Pons (tissue), 1 donor: ENCODE data around the gene ABLIM1.

Experiments
- DNase-seq: peaks from one replicate; pipeline ENCODE4 v3.0.0-alpha.2; 2016; ENCODE audit warnings: low spot score

ABLIM1 gene

GRCh38 chr10:114448897-114449296 is 209.2 kb downstream of the ABLIM1 start:
- DNase-seq: no peak

- DNase-seq: no peak
These were observed 212.7 kb downstream of the ABLIM1 start for GRCh38 chr10:114445332-114445731.

- DNase-seq: no peak
These were observed 213.3 kb downstream of the ABLIM1 start for GRCh38 chr10:114444819-114445218.

- DNase-seq: no peak
These were observed 215.9 kb downstream of the ABLIM1 start for GRCh38 chr10:114442091-114442630.

- DNase-seq: no peak
These were observed 217.0 kb downstream of the ABLIM1 start for GRCh38 chr10:114441107-114441506.

GRCh38 chr10:114437473-114438292 is 220.4 kb downstream of the ABLIM1 start:
- no peak for DNase-seq

- DNase-seq: no peak
These were observed 221.1 kb downstream of the ABLIM1 start for GRCh38 chr10:114436941-114437340.

GRCh38 chr10:114432566-114433093 is 225.4 kb downstream of the ABLIM1 start:
- no peak for DNase-seq

- no peak for DNase-seq
These were observed 226.5 kb downstream of the ABLIM1 start for GRCh38 chr10:114431414-114432135.

GRCh38 chr10:114430688-114431413 is 227.2 kb downstream of the ABLIM1 start:
- DNase-seq: no peak

- no peak for DNase-seq
These were observed 228.3 kb downstream of the ABLIM1 start for GRCh38 chr10:114429581-114430335.

GRCh38 chr10:114427124-114427852 is 230.8 kb downstream of the ABLIM1 start:
- DNase-seq: no peak

- no peak for DNase-seq
These were observed 231.6 kb downstream of the ABLIM1 start for GRCh38 chr10:114426476-114426875.

- DNase-seq: no peak
These were observed 237.1 kb downstream of the ABLIM1 start for GRCh38 chr10:114420811-114421485.

GRCh38 chr10:114418109-114418508 is 240.0 kb downstream of the ABLIM1 start:
- DNase-seq: no peak

- peak; percentile 17 for DNase-seq
These were observed 244.9 kb downstream of the ABLIM1 start for GRCh38 chr10:114412907-114413797.

GRCh38 chr10:114408968-114409444 is 249.1 kb downstream of the ABLIM1 start:
- DNase-seq: no peak

GRCh38 chr10:114408112-114408967 is 249.7 kb downstream of the ABLIM1 start:
- DNase-seq: no peak
